K562 (cell line): ENCODE data around the gene MMP24OS. TPM values are rescaled to one million over a fixed set of nuclear protein-coding genes. Genes with fewer than 3 reads are reported as not detected.

Experiments
- ASH1L ChIP-seq: fragments of 450-650 bp; IDR thresholded peaks from 2 replicates; pipeline ENCODE4 v1.6.1; 2018; ENCODE audit warnings: borderline replicate concordance, mild to moderate bottlenecking, low read depth; ENCODE audit not compliant: partially characterized antibody
- BRF2 ChIP-seq: IDR thresholded peaks from 3 replicates; pipeline ENCODE4 v1.6.1; 2011; ENCODE audit warnings: borderline replicate concordance, mild to moderate bottlenecking; ENCODE audit not compliant: insufficient read length, insufficient read depth
- E2F5 ChIP-seq: sonication (generic); formaldehyde crosslinking; IDR thresholded peaks from 2 replicates; pipeline ENCODE4 v1.8.0; 2022; ENCODE audit warnings: mild to moderate bottlenecking, missing genetic modification reagents
- EGR1 ChIP-seq: fragments of 450-650 bp; conservative IDR thresholded peaks from 2 replicates; pipeline ENCODE4 v1.6.1; 2017; ENCODE audit warnings: mild to moderate bottlenecking
- EWSR1 ChIP-seq: fragments of 450-650 bp; IDR thresholded peaks from 2 replicates; pipeline ENCODE4 v1.6.1; 2018; ENCODE audit warnings: borderline replicate concordance, mild to moderate bottlenecking, low read depth, moderate library complexity; ENCODE audit not compliant: partially characterized antibody
- FOSL1 ChIP-seq: fragments of 200-800 bp; sonication (Bioruptor generic); conservative IDR thresholded peaks from 2 replicates; pipeline ENCODE4 v1.6.1; 2016; ENCODE audit warnings: missing genetic modification characterization, missing compliant biosample characterization
- GTF3C2 ChIP-seq: IDR thresholded peaks from 3 replicates; pipeline ENCODE4 v1.6.1; 2011; ENCODE audit warnings: borderline replicate concordance, mild to moderate bottlenecking, moderate library complexity; ENCODE audit not compliant: insufficient read length; ENCODE audit errors: extremely low read depth
- KLF13 ChIP-seq: fragments of 450-650 bp; IDR thresholded peaks from 2 replicates; pipeline ENCODE4 v1.6.1; 2016; ENCODE audit warnings: missing genetic modification characterization, low read depth, mild to moderate bottlenecking, missing compliant biosample characterization, moderate library complexity, borderline replicate concordance
- KLF16 ChIP-seq: IDR thresholded peaks from 2 replicates; pipeline ENCODE4 v1.6.1; 2016; ENCODE audit warnings: antibody characterized with exemption
- MAFG ChIP-seq: fragments of 450-650 bp; conservative IDR thresholded peaks from 2 replicates; pipeline ENCODE4 v1.6.1; 2016; ENCODE audit warnings: missing genetic modification characterization, missing compliant biosample characterization
- NR2C2 ChIP-seq, 2 experiments: fragments of 200-800 bp in 1 of 2; sonication (Bioruptor generic) in 1 of 2; sonication (generic) in 1 of 2; formaldehyde crosslinking in 1 of 2; IDR thresholded peaks; 2 replicates each; pipeline versions ENCODE4 v1.6.1 to v1.8.0; 2016 to 2022; ENCODE audit warnings: mild to moderate bottlenecking in 1 of 2, missing compliant biosample characterization in 1 of 2, missing genetic modification characterization in 1 of 2, missing genetic modification reagents in 1 of 2
- POLR3A ChIP-seq: IDR thresholded peaks from 2 replicates; pipeline ENCODE4 v1.6.1; 2011; ENCODE audit warnings: borderline replicate concordance, mild to moderate bottlenecking, moderate library complexity; ENCODE audit not compliant: insufficient read length, insufficient read depth; ENCODE audit errors: extremely low read depth
- PYGO2 ChIP-seq: fragments of 450-650 bp; IDR thresholded peaks from 2 replicates; pipeline ENCODE4 v1.6.1; 2016; ENCODE audit warnings: mild to moderate bottlenecking, missing genetic modification characterization, moderate library complexity, missing compliant biosample characterization
- TAF1 ChIP-seq: IDR thresholded peaks from 2 replicates; pipeline ENCODE4 v1.6.1; 2011; ENCODE audit warnings: mild to moderate bottlenecking, low read length, moderate library complexity; ENCODE audit not compliant: insufficient read depth, control insufficient read depth, severe bottlenecking; ENCODE audit errors: extremely low read depth
- ZBTB11 ChIP-seq, 3 experiments: fragments of 200-800 bp in 1 of 3; fragments of 250-450 bp in 1 of 3; fragments of 450-650 bp in 1 of 3; sonication (Bioruptor Pico) in 1 of 3; sonication (Bioruptor generic) in 1 of 3; formaldehyde crosslinking in 1 of 3; IDR thresholded peaks; 2 replicates each; pipeline versions ENCODE4 v1.6.1 to v1.8.0; 2016 to 2022; ENCODE audit warnings: mild to moderate bottlenecking in 2 of 3, missing genetic modification characterization in 2 of 3, missing compliant biosample characterization in 1 of 3, moderate library complexity in 1 of 3
- ZNF766 ChIP-seq: fragments of 200-800 bp; sonication (Bioruptor generic); conservative IDR thresholded peaks from 2 replicates; pipeline ENCODE4 v1.6.1; 2016; ENCODE audit warnings: missing genetic modification characterization, missing compliant biosample characterization
- polyA plus RNA-seq, 8 experiments: library from polyadenylated mRNA; depleted of rRNA in 4 of 8; stranded (reverse) in 5 of 8; unstranded in 3 of 8; fragments of >200 nt; fragmentation: Nextera tagmentation in 2 of 8; fragmentation: Illumina TruSeq in 1 of 8; extraction: Ambion mirVana in 2 of 8; extraction: Trizol in 1 of 8; gene quantifications; 2 replicates each; pipeline versions ENCODE4 v1.2.1 to v1.2.3, GENCODE V29; 2011 to 2014; ENCODE audit warnings: inconsistent platforms in 1 of 8, missing spikeins in 1 of 8
- total RNA-seq, 7 experiments: library from RNA; depleted of rRNA in 6 of 7; stranded (reverse); fragments of >200 nt in 6 of 7; fragmentation: Illumina TruSeq in 2 of 7; extraction: Trizol in 2 of 7; gene quantifications; 2 replicates each; pipeline versions ENCODE4 v1.2.1 to v1.2.3, GENCODE V29; 2011 to 2021; ENCODE audit warnings: low replicate concordance in 1 of 7

MMP24OS gene
- total and polyA plus RNA-seq, 9 of the 15 experiments (the other 6 are each of a cell fraction or from before 2014, with no cell fraction given) = 0.92 to 41.5 (median 11.4) TPM

- TF ChIP-seq GTF3C2 (no peak), KLF13 (tag) (no peak), ZBTB11 (CRISPR knock-in tag; IDR thresholded peaks at IDR 0.05) (peak in 1 of 3 experiments; percentile 87; a peak in 2 of 6 replicates), E2F5 (CRISPR knock-in tag) (no peak), NR2C2 (CRISPR knock-in tag; IDR thresholded peaks at IDR 0.05) (no peak), NR2C2 (tag; IDR thresholded peaks at IDR 0.05) (peak; percentile 40; the same call in 1 of the 2 replicates), BRF2 (no peak), KLF16 (no peak), EGR1 (peak; percentile 28; the same call in 1 of the 2 replicates), ZNF766 (CRISPR knock-in tag) (no peak), MAFG (tag) (no peak), POLR3A (no peak), PYGO2 (tag) (no peak), ASH1L (no peak), TAF1 (peak; percentile 63), FOSL1 (tag) (no peak), EWSR1 (no peak)
Observed at GRCh38 chr20:35277531-35278395, at the start of gene MMP24OS (continued).
